Neural cell (in vitro differentiated cells): ENCODE results near the gene CRTC3. TPM values are rescaled to one million over a fixed set of nuclear protein-coding genes. Genes with fewer than 3 reads are reported as not detected.

Experiments used
- H2AFZ ChIP-seq: fragments of 200-600, 300-800 bp; sonication (generic), shearing (Covaris generic); 2 replicates; pipeline ENCODE4 v1.6.0; 2014; ENCODE audit warnings: low read depth, mild to moderate bottlenecking, antibody characterized with exemption, low read length, moderate library complexity
- H3F3A ChIP-seq: fragments of 200-600 bp; shearing (Covaris generic); 2 replicates; pipeline ENCODE4 v1.6.1; 2016; ENCODE audit warnings: mild to moderate bottlenecking, moderate library complexity, mixed read lengths, antibody characterized with exemption, low read length; ENCODE audit not compliant: insufficient read depth, poor library complexity, severe bottlenecking
- H3K27ac ChIP-seq: fragments of 200-600, 300-800 bp; sonication (generic), shearing (Covaris generic); 2 replicates; pipeline ENCODE4 v1.5.1; 2014; ENCODE audit warnings: mild to moderate bottlenecking, low read length, moderate library complexity
- H3K27me3 ChIP-seq: fragments of 300-800, 200-600 bp; sonication (generic), shearing (Covaris generic); 2 replicates; pipeline ENCODE4 v1.6.0; 2014; ENCODE audit warnings: mild to moderate bottlenecking, low read depth, low read length, moderate library complexity; ENCODE audit not compliant: insufficient read depth
- H3K36me3 ChIP-seq: fragments of 300-800, 200-600 bp; sonication (generic), shearing (Covaris generic); 2 replicates; pipeline ENCODE4 v1.5.1; 2014; ENCODE audit warnings: mild to moderate bottlenecking, antibody characterized with exemption, low read length, moderate library complexity; ENCODE audit not compliant: insufficient read depth
- H3K4me2 ChIP-seq: fragments of 300-800, 200-600 bp; sonication (generic), shearing (Covaris generic); 2 replicates; pipeline ENCODE4 v1.6.0; 2014; ENCODE audit warnings: mild to moderate bottlenecking, low read length
- H3K4me3 ChIP-seq: fragments of 300-800, 200-600 bp; sonication (generic), shearing (Covaris generic); 2 replicates; pipeline ENCODE4 v1.5.1; 2014; ENCODE audit warnings: mild to moderate bottlenecking, low read length, moderate library complexity
- H3K79me2 ChIP-seq: fragments of 200-600 bp; shearing (Covaris generic); replicated peaks from 2 replicates; pipeline ENCODE4 v1.6.0; 2014; ENCODE audit warnings: mild to moderate bottlenecking, low read length, moderate library complexity; ENCODE audit not compliant: insufficient read depth
- H3K9ac ChIP-seq: fragments of 300-800, 200-600 bp; sonication (generic), shearing (Covaris generic); 2 replicates; pipeline ENCODE4 v1.6.1; 2016; ENCODE audit warnings: mild to moderate bottlenecking, low read length, mixed read lengths
- H3K9me2 ChIP-seq: fragments of 200-600 bp; shearing (Covaris generic); 2 replicates; pipeline ENCODE4 v1.6.1; 2016; ENCODE audit warnings: mild to moderate bottlenecking, low read length, mixed read lengths; ENCODE audit not compliant: insufficient read depth
- H3K9me3 ChIP-seq: fragments of 200-600, 300-800 bp; sonication (generic), shearing (Covaris generic); 2 replicates; pipeline ENCODE4 v1.6.1; 2016; ENCODE audit warnings: mild to moderate bottlenecking, mixed run types, low read length, moderate library complexity, mixed read lengths
- H4K20me1 ChIP-seq: fragments of 200-600 bp; shearing (Covaris generic); 2 replicates; pipeline ENCODE4 v1.6.1; 2016; ENCODE audit warnings: mild to moderate bottlenecking, mixed run types; ENCODE audit not compliant: insufficient read depth
- EP300 ChIP-seq: fragments of 450-650 bp; conservative IDR thresholded peaks from 2 replicates; pipeline ENCODE4 v1.6.1; 2014; ENCODE audit warnings: antibody characterized with exemption, mild to moderate bottlenecking, moderate library complexity; ENCODE audit not compliant: poor library complexity, severe bottlenecking
- EZH2 ChIP-seq: fragments of 200-600, 300-800 bp; shearing (Covaris generic), sonication (generic); IDR thresholded peaks from 2 replicates; pipeline ENCODE4 v1.6.1; 2014; ENCODE audit warnings: antibody characterized with exemption, low read length, borderline replicate concordance, mild to moderate bottlenecking; ENCODE audit not compliant: insufficient read depth, poor library complexity, severe bottlenecking
- MXI1 ChIP-seq: fragments of 450-650 bp; conservative IDR thresholded peaks from 2 replicates; pipeline ENCODE4 v1.6.1; 2014; ENCODE audit warnings: antibody characterized with exemption, mild to moderate bottlenecking; ENCODE audit not compliant: poor library complexity, severe bottlenecking
- POLR2AphosphoS5 ChIP-seq: IDR thresholded peaks from 2 replicates; pipeline ENCODE4 v1.6.1; 2012
- RAD21 ChIP-seq: fragments of 450-650 bp; conservative IDR thresholded peaks from 2 replicates; pipeline ENCODE4 v1.6.1; 2014; ENCODE audit warnings: antibody characterized with exemption, mild to moderate bottlenecking, moderate library complexity
- SMC3 ChIP-seq: fragments of 450-650 bp; conservative IDR thresholded peaks from 2 replicates; pipeline ENCODE4 v1.6.1; 2014; ENCODE audit warnings: antibody characterized with exemption, mild to moderate bottlenecking, moderate library complexity; ENCODE audit not compliant: poor library complexity
- TAF1 ChIP-seq: IDR thresholded peaks from 2 replicates; pipeline ENCODE4 v1.6.1; 2012; ENCODE audit warnings: low read depth
- polyA plus RNA-seq: library from polyadenylated mRNA; depleted of rRNA; stranded (reverse); fragments of >200 nt; gene quantifications from 2 replicates; pipeline ENCODE4 v1.2.3, GENCODE V29; 2014
- TF ChIP-seq, protein P1 (sequence below): IDR thresholded peaks from 2 replicates; pipeline ENCODE4 v1.6.1; 2012; ENCODE audit warnings: borderline replicate concordance
- TF ChIP-seq, protein P2 (sequence below): fragments of 450-650 bp; IDR thresholded peaks from 2 replicates; pipeline ENCODE4 v1.5.1; 2014; ENCODE audit warnings: antibody characterized with exemption, mild to moderate bottlenecking, moderate library complexity; ENCODE audit not compliant: poor library complexity, severe bottlenecking

CRTC3 gene
- polyA plus RNA-seq, 1 donor from 2014 or later, result 5.5 TPM

DNA sequence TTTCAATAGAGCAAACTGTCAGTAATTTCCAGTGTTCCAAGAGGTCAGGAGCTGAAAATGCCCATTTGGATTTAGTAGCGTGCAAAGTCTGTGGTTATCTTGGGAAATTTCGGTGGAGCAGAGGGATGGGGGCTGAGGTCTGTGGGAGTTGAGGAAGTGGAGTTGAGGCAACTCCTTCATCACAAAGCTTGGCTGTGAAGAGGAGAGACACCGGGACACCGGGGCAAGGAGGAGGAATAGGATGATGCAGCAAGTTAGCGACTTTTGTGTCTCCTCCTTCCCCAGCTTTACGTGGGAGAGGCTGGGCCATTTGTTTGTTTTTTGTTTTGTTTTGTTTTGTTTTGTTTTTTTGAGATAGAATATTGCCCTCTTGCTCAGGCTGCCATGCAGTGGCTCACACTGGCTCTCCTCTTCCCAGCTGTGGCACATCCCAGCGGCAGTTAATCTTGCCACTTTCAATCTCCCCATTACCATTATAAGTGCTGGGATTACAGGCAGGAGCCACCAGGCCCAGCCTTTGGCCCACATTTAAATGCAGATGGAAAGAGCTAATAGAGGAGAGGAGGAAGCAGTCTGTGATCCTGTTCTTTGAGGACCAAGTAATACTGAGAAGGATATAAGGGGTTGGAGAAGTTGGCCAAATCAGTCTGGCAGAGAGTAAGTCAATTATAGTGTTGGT, 47.1 kb downstream of the CRTC3 start:
- H3K4me3 ChIP-seq, result no peak overlapping the region
- no peaks in the 10 kb centered on the region for H3F3A ChIP-seq
- no peaks in the 10 kb centered on the region for H3K36me3 ChIP-seq
- H3K9ac ChIP-seq, result no peak overlapping the region
- TF ChIP-seq POLR2AphosphoS5 (no peak), RAD21 (no peak), EZH2 (no peak), SMC3 (no peak), TAF1 (no peak), MXI1 (no peak)
- TF ChIP-seq, protein P1, sequence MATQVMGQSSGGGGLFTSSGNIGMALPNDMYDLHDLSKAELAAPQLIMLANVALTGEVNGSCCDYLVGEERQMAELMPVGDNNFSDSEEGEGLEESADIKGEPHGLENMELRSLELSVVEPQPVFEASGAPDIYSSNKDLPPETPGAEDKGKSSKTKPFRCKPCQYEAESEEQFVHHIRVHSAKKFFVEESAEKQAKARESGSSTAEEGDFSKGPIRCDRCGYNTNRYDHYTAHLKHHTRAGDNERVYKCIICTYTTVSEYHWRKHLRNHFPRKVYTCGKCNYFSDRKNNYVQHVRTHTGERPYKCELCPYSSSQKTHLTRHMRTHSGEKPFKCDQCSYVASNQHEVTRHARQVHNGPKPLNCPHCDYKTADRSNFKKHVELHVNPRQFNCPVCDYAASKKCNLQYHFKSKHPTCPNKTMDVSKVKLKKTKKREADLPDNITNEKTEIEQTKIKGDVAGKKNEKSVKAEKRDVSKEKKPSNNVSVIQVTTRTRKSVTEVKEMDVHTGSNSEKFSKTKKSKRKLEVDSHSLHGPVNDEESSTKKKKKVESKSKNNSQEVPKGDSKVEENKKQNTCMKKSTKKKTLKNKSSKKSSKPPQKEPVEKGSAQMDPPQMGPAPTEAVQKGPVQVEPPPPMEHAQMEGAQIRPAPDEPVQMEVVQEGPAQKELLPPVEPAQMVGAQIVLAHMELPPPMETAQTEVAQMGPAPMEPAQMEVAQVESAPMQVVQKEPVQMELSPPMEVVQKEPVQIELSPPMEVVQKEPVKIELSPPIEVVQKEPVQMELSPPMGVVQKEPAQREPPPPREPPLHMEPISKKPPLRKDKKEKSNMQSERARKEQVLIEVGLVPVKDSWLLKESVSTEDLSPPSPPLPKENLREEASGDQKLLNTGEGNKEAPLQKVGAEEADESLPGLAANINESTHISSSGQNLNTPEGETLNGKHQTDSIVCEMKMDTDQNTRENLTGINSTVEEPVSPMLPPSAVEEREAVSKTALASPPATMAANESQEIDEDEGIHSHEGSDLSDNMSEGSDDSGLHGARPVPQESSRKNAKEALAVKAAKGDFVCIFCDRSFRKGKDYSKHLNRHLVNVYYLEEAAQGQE, result no peak
- TF ChIP-seq, protein P2, sequence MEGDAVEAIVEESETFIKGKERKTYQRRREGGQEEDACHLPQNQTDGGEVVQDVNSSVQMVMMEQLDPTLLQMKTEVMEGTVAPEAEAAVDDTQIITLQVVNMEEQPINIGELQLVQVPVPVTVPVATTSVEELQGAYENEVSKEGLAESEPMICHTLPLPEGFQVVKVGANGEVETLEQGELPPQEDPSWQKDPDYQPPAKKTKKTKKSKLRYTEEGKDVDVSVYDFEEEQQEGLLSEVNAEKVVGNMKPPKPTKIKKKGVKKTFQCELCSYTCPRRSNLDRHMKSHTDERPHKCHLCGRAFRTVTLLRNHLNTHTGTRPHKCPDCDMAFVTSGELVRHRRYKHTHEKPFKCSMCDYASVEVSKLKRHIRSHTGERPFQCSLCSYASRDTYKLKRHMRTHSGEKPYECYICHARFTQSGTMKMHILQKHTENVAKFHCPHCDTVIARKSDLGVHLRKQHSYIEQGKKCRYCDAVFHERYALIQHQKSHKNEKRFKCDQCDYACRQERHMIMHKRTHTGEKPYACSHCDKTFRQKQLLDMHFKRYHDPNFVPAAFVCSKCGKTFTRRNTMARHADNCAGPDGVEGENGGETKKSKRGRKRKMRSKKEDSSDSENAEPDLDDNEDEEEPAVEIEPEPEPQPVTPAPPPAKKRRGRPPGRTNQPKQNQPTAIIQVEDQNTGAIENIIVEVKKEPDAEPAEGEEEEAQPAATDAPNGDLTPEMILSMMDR, result no peak
- no peaks in the 10 kb centered on the region for H3K27me3 ChIP-seq
- H4K20me1 ChIP-seq, result no peaks in the 10 kb centered on the region
- no peaks in the 10 kb centered on the region for H3K9me2 ChIP-seq
- no peaks in the 10 kb centered on the region for H3K9me3 ChIP-seq
- H3K4me2 ChIP-seq, result no peak overlapping the region
- no peak overlapping the region for H3K27ac ChIP-seq
- no peaks in the 10 kb centered on the region for H3K79me2 ChIP-seq
- H2AFZ ChIP-seq, result no peak overlapping the region

DNA sequence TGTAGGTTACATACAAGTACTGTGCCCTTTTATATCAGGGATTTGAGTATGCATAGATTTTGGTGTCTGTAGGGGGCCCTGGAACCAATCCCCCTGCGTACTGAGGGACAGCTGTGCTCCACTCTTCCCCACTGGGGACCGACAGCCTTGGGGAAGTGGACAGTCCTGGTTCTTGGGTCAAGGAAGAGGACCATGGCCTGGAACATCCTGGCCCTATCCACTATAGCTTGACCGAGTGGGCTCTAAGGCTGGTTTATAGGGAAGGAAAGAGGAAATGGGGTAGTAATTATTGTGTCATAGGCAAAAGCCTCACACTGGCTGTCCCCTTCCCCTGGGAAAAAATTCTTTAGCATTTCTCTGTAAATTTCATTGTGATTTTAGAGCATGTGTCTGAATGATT, 49.5 kb downstream of the CRTC3 start:
- no peak overlapping the region for H3K4me3 ChIP-seq
- no peaks in the 10 kb centered on the region for H3K36me3 ChIP-seq
- no peaks in the 10 kb centered on the region for H3K9me3 ChIP-seq
- no peaks in the 10 kb centered on the region for H3K9me2 ChIP-seq
- H2AFZ ChIP-seq, result no peak overlapping the region
- no peaks in the 10 kb centered on the region for H3K27me3 ChIP-seq
- no peak overlapping the region for H3K27ac ChIP-seq
- H3K9ac ChIP-seq, result no peak overlapping the region
- H3K4me2 ChIP-seq, result no peak overlapping the region
- TF ChIP-seq EZH2, result no peak
- TF ChIP-seq, protein P1, result no peak
- no peak for TF ChIP-seq MXI1
- TF ChIP-seq EP300, result no peak
- no peak for TF ChIP-seq TAF1
- no peaks in the 10 kb centered on the region for H3F3A ChIP-seq
- H4K20me1 ChIP-seq, result no peaks in the 10 kb centered on the region
- H3K79me2 ChIP-seq, result no peaks in the 10 kb centered on the region
